K562 (cell line): Measurements from ENCODE around the gene COPS4. TPM values are rescaled to one million over a fixed set of nuclear protein-coding genes. Genes with fewer than 3 reads are reported as not detected.

Experiments
- ATAC-seq: fragments of 200-7000 bp; cut with Tn5 transposase; 3 replicates; pipeline ENCODE4 v1.9.1; 2020; ENCODE audit warnings: moderate library complexity
- BruUV-seq: library from RNA; stranded (reverse); fragments of 400-500 nt; replicated peaks from 2 replicates; lab custom pipeline; 2021; lab: Mats Ljungman, UMichigan
- CTCF ChIA-PET: fragments of 300-600 bp; formaldehyde crosslinking; extraction: SDS; loops from one replicate; lab custom pipeline; 2021; ENCODE audit warnings: low intra/inter-chr PET ratio; lab: Yijun Ruan, JAX
- POLR2A ChIA-PET: fragments of 300-600, 350-650 bp; sonication (Branson Sonifier 250); formaldehyde crosslinking; extraction: SDS; loops from one replicate; lab custom pipeline; 2021; ENCODE audit warnings: antibody characterized with exemption, inconsistent platforms; lab: Yijun Ruan, JAX
- DNase-seq, 4 experiments: peaks; one replicate each; pipeline versions ENCODE4 v3.0.0 to v3.0.0-alpha.2; 2011 to 2018; ENCODE audit warnings: low spot score in 3 of 4, mixed read lengths in 3 of 4; ENCODE audit errors: extremely low read depth in 1 of 4
- FAIRE-seq: peaks from 2 replicates; lab custom pipeline; 2011; peaks lifted over from hg19 to GRCh38; lab: Jason Lieb, UNC
- H2AFZ ChIP-seq: 2 replicates; pipeline ENCODE4 v1.6.0; 2011; ENCODE audit warnings: low read depth, low read length, control low read depth, inconsistent platforms
- H3K27ac ChIP-seq: fragments of 200-600 bp; 3 replicates; pipeline ENCODE4 v1.8.0; 2011; ENCODE audit warnings: low read depth, mild to moderate bottlenecking, control low read depth, inconsistent platforms, low read length, moderate library complexity, mixed read lengths; ENCODE audit errors: extremely low read depth
- H3K27me3 ChIP-seq, 2 experiments: fragments of 300-600 bp in 1 of 2; 2 replicates in 1 of 2; 3 replicates in 1 of 2; pipeline versions ENCODE4 v1.6.0 to v1.8.0; 2011; ENCODE audit warnings: inconsistent platforms in 2 of 2, low read length in 2 of 2, mild to moderate bottlenecking in 1 of 2, mixed read lengths in 1 of 2, moderate library complexity in 1 of 2; ENCODE audit not compliant: control insufficient read depth in 2 of 2, insufficient read depth in 2 of 2
- H3K36me3 ChIP-seq: fragments of 300-600 bp; 3 replicates; pipeline ENCODE4 v1.8.0; 2011; ENCODE audit warnings: mild to moderate bottlenecking, low read length, inconsistent platforms; ENCODE audit not compliant: control insufficient read depth, insufficient read depth
- H3K4me1 ChIP-seq, 2 experiments: fragments of 200-600 bp in 1 of 2; replicated peaks in 1 of 2; 2 replicates in 1 of 2; 3 replicates in 1 of 2; pipeline versions ENCODE4 v1.5.1 to v1.8.0; 2011; ENCODE audit warnings: inconsistent platforms in 2 of 2, low read length in 2 of 2, mild to moderate bottlenecking in 1 of 2, mixed read lengths in 1 of 2, moderate library complexity in 1 of 2; ENCODE audit not compliant: control insufficient read depth in 2 of 2, insufficient read depth in 2 of 2
- H3K4me2 ChIP-seq: 2 replicates; pipeline ENCODE4 v1.6.1; 2011; ENCODE audit warnings: low read length, control low read depth, inconsistent platforms, mixed read lengths; ENCODE audit not compliant: insufficient read depth
- H3K4me3 ChIP-seq: fragments of 200-600 bp; sonication (generic), shearing (Covaris generic); 2 replicates; pipeline ENCODE4 v1.5.1; 2016; ENCODE audit warnings: control low read depth, inconsistent platforms
- H3K79me2 ChIP-seq: fragments of 200-600 bp; 3 replicates; pipeline ENCODE4 v1.8.0; 2011; ENCODE audit warnings: low read length, inconsistent platforms; ENCODE audit not compliant: control insufficient read depth, insufficient read depth
- H3K9ac ChIP-seq, 2 experiments: 2 replicates each; pipeline versions ENCODE4 v1.6.0 to v1.6.1; 2011; ENCODE audit warnings: low read depth in 2 of 2, low read length in 2 of 2, control low read depth in 1 of 2, inconsistent platforms in 1 of 2, mild to moderate bottlenecking in 1 of 2, mixed read lengths in 1 of 2; ENCODE audit not compliant: insufficient read depth in 1 of 2
- H3K9me1 ChIP-seq: one replicate; pipeline ENCODE4 v1.6.0; 2011; ENCODE audit warnings: inconsistent platforms, mild to moderate bottlenecking, low read length, moderate library complexity; ENCODE audit not compliant: control insufficient read depth, insufficient read depth
- H3K9me3 ChIP-seq: replicated peaks from 2 replicates; pipeline ENCODE4 v1.5.1; 2011; ENCODE audit warnings: low read depth, low read length, inconsistent platforms; ENCODE audit not compliant: control insufficient read depth, insufficient read depth
- H4K20me1 ChIP-seq: replicated peaks from 2 replicates; pipeline ENCODE4 v1.6.1; 2011; ENCODE audit warnings: low read length, inconsistent platforms, mixed read lengths; ENCODE audit not compliant: control insufficient read depth, insufficient read depth
- BRD9 ChIP-seq: fragments of 450-650 bp; IDR thresholded peaks from 2 replicates; pipeline ENCODE4 v1.6.1; 2018; ENCODE audit warnings: low read depth; ENCODE audit not compliant: partially characterized antibody
- DDX20 ChIP-seq: fragments of 450-650 bp; IDR thresholded peaks from 2 replicates; pipeline ENCODE4 v1.6.1; 2016; ENCODE audit warnings: missing genetic modification characterization, low read depth, mild to moderate bottlenecking, missing compliant biosample characterization, moderate library complexity
- DMBX1 ChIP-seq: fragments of 250-450 bp; sonication (Bioruptor Pico); IDR thresholded peaks from 2 replicates; pipeline ENCODE4 v1.8.0; 2022; ENCODE audit warnings: inconsistent platforms, mild to moderate bottlenecking, moderate library complexity, borderline replicate concordance
- HDAC6 ChIP-seq: IDR thresholded peaks from 2 replicates; pipeline ENCODE4 v1.6.1; 2012; ENCODE audit warnings: low read depth, mild to moderate bottlenecking, control low read depth, inconsistent platforms, low read length, moderate library complexity
- HNRNPK ChIP-seq: fragments of 200-400 bp; formaldehyde crosslinking; IDR thresholded peaks from one replicate; pipeline ENCODE4 v1.6.1; 2018; ENCODE audit warnings: mild to moderate bottlenecking, low read depth, low read length; ENCODE audit not compliant: poor library complexity, severe bottlenecking
- KAT7 ChIP-seq: sonication (generic); formaldehyde crosslinking; IDR thresholded peaks from 2 replicates; pipeline ENCODE4 v1.8.0; 2022; ENCODE audit warnings: missing genetic modification reagents, mild to moderate bottlenecking, borderline replicate concordance
- KDM4B ChIP-seq, 2 experiments: fragments of 450-650 bp in 1 of 2; sonication (generic) in 1 of 2; IDR thresholded peaks; 2 replicates each; pipeline ENCODE4 v1.6.1; 2016 to 2017; ENCODE audit warnings: borderline replicate concordance in 2 of 2, antibody characterized with exemption in 1 of 2, low read depth in 1 of 2, mild to moderate bottlenecking in 1 of 2
- LCOR ChIP-seq: sonication (generic); formaldehyde crosslinking; IDR thresholded peaks from 2 replicates; pipeline ENCODE4 v1.8.0; 2022; ENCODE audit warnings: mild to moderate bottlenecking, missing genetic modification reagents
- ZNF224 ChIP-seq: sonication (generic); formaldehyde crosslinking; IDR thresholded peaks from 2 replicates; pipeline ENCODE4 v1.8.0; 2022; ENCODE audit warnings: mild to moderate bottlenecking, missing genetic modification reagents
- ZNF324 ChIP-seq: fragments of 250-450 bp; sonication (Bioruptor Pico); IDR thresholded peaks from 2 replicates; pipeline ENCODE4 v1.4.0; 2020; ENCODE audit warnings: mild to moderate bottlenecking
- ZNF41 ChIP-seq: fragments of 250-450 bp; sonication (Bioruptor Pico); conservative IDR thresholded peaks from 2 replicates; pipeline ENCODE4 v1.4.0; 2020; ENCODE audit warnings: mild to moderate bottlenecking
- WGBS: fragments of 100-300 bp; shearing (Covaris generic); methylation state at CpG from one replicate; pipeline ENCODE4 v1.1.6; 2016; ENCODE audit warnings: low coverage, mixed read lengths; ENCODE audit not compliant: insufficient coverage; ENCODE audit errors: missing lambda C conversion rate; 5-methylcytosine and 5-hydroxymethylcytosine counted together
- in situ Hi-C: fragments of 300-500 bp; cut with MboI; formaldehyde crosslinking; loops from 4 replicates; pipeline ENCODE4 v1.15.0; 2018; ENCODE audit warnings: inconsistent platforms, mixed read lengths
- intact Hi-C: fragments of 100-400 bp; cut with micrococcal nuclease; formaldehyde crosslinking; loops from 2 replicates; pipeline ENCODE4 v1.14.2; 2022
- polyA plus RNA-seq, 8 experiments: library from polyadenylated mRNA; depleted of rRNA in 4 of 8; stranded (reverse) in 5 of 8; unstranded in 3 of 8; fragments of >200 nt; fragmentation: Nextera tagmentation in 2 of 8; fragmentation: Illumina TruSeq in 1 of 8; extraction: Ambion mirVana in 2 of 8; extraction: Trizol in 1 of 8; gene quantifications; 2 replicates each; pipeline versions ENCODE4 v1.2.1 to v1.2.3, GENCODE V29; 2011 to 2014; ENCODE audit warnings: inconsistent platforms in 1 of 8, missing spikeins in 1 of 8
- total RNA-seq, 7 experiments: library from RNA; depleted of rRNA in 6 of 7; stranded (reverse); fragments of >200 nt in 6 of 7; fragmentation: Illumina TruSeq in 2 of 7; extraction: Trizol in 2 of 7; gene quantifications; 2 replicates each; pipeline versions ENCODE4 v1.2.1 to v1.2.3, GENCODE V29; 2011 to 2021; ENCODE audit warnings: low replicate concordance in 1 of 7
- TF ChIP-seq, protein P1 (sequence below): fragments of 250-450 bp; sonication (Bioruptor Pico); IDR thresholded peaks from 2 replicates; pipeline ENCODE4 v1.4.0; 2020
- TF ChIP-seq, protein P2 (sequence below), 2 experiments: fragments of 450-650 bp in 1 of 2; sonication (generic) in 1 of 2; formaldehyde crosslinking in 1 of 2; IDR thresholded peaks; 2 replicates each; pipeline versions ENCODE4 v1.7.1 to v1.9.0; 2016 to 2022; ENCODE audit warnings: inconsistent platforms in 1 of 2, mild to moderate bottlenecking in 1 of 2, missing genetic modification reagents in 1 of 2

Gene COPS4
- total and polyA plus RNA-seq, 9 of the 15 experiments (the other 6 are each of a cell fraction or from before 2014, with no cell fraction given) = 44.7 to 180 (median 70.9) TPM

DNA sequence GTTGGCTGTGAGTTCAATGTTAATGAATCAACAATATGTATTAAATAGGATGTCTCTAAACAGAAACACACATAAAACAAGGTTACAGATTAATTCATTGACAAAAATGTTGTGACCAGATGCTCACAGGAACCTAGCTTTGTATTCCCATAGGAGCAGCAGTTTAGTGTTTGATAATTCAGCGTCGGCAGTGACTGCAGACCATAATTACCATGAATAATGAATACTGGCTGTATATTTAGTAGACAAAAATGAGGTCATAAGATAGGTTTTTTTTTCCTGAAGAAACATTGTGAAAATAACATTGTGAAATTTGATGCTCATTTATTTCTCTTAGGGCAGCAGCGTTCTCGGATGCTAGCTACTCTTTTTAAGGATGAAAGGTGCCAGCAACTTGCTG is 27.8 kb downstream of the COPS4 start:
- Histone ChIP-seq H2AFZ (no peak overlapping the region), H3K27ac (no peak overlapping the region), H3K79me2 (no peaks in the 10 kb centered on the region), H3K36me3 (peaks cover 71% of the 10 kb centered on the region; the same call in 1 of the 3 replicates), H3K4me2 (no peak overlapping the region), H3K27me3 (no peaks in the 10 kb centered on the region), H3K4me1 (no peaks in the 10 kb centered on the region), H4K20me1 (no peaks in the 10 kb centered on the region), H3K4me3 (no peak overlapping the region), H3K9me3 (no peaks in the 10 kb centered on the region), H3K9ac (no peak overlapping the region), H3K9me1 (no peaks in the 10 kb centered on the region)
- no TSS peak for BruUV-seq
- 96% methylated on average over 4 of the region's 4 CpGs for WGBS
- no peak for FAIRE-seq
- CTCF ChIA-PET = no interaction called here
- POLR2A ChIA-PET = no interaction called here
- DNase-seq = no peak
- in situ Hi-C loops (no loop called here), intact Hi-C loops (no loop called here)
- no peak for ATAC-seq
- TF ChIP-seq KDM4B (IDR thresholded peaks at IDR 0.05; ENCODE audit: borderline replicate concordance in 2 of 2, low read depth in 1 of 2) (no peak), HDAC6 (no peak), DDX20 (tag) (no peak), ZNF224 (no peak), KAT7 (CRISPR knock-in tag) (no peak), DMBX1 (CRISPR knock-in tag) (no peak), ZNF41 (no peak), HNRNPK (no peak), LCOR (CRISPR knock-in tag) (no peak), ZNF324 (CRISPR knock-in tag) (no peak), BRD9 (no peak)
- TF ChIP-seq, protein P1, sequence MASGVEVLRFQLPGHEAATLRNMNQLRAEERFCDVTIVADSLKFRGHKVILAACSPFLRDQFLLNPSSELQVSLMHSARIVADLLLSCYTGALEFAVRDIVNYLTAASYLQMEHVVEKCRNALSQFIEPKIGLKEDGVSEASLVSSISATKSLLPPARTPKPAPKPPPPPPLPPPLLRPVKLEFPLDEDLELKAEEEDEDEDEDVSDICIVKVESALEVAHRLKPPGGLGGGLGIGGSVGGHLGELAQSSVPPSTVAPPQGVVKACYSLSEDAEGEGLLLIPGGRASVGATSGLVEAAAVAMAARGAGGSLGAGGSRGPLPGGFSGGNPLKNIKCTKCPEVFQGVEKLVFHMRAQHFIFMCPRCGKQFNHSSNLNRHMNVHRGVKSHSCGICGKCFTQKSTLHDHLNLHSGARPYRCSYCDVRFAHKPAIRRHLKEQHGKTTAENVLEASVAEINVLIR = no peak
- TF ChIP-seq, protein P2, sequence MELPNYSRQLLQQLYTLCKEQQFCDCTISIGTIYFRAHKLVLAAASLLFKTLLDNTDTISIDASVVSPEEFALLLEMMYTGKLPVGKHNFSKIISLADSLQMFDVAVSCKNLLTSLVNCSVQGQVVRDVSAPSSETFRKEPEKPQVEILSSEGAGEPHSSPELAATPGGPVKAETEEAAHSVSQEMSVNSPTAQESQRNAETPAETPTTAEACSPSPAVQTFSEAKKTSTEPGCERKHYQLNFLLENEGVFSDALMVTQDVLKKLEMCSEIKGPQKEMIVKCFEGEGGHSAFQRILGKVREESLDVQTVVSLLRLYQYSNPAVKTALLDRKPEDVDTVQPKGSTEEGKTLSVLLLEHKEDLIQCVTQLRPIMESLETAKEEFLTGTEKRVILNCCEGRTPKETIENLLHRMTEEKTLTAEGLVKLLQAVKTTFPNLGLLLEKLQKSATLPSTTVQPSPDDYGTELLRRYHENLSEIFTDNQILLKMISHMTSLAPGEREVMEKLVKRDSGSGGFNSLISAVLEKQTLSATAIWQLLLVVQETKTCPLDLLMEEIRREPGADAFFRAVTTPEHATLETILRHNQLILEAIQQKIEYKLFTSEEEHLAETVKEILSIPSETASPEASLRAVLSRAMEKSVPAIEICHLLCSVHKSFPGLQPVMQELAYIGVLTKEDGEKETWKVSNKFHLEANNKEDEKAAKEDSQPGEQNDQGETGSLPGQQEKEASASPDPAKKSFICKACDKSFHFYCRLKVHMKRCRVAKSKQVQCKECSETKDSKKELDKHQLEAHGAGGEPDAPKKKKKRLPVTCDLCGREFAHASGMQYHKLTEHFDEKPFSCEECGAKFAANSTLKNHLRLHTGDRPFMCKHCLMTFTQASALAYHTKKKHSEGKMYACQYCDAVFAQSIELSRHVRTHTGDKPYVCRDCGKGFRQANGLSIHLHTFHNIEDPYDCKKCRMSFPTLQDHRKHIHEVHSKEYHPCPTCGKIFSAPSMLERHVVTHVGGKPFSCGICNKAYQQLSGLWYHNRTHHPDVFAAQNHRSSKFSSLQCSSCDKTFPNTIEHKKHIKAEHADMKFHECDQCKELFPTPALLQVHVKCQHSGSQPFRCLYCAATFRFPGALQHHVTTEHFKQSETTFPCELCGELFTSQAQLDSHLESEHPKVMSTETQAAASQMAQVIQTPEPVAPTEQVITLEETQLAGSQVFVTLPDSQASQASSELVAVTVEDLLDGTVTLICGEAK (IDR thresholded peaks at IDR 0.05) = no peak
- TF ChIP-seq, protein P2 (CRISPR knock-in tag; IDR thresholded peaks at IDR 0.05) = no peak
